Ovary (tissue), 3 donors: ENCODE data around the gene WWOX.

ENCODE experiments used
- EP300 ChIP-seq: sonication (generic); formaldehyde crosslinking; IDR thresholded peaks from one replicate; pipeline ENCODE4 v1.6.1; 2017; ENCODE audit warnings: antibody characterized with exemption
- POLR2A ChIP-seq: fragments of 450-650 bp; IDR thresholded peaks from one replicate; pipeline ENCODE4 v1.6.1; 2017; ENCODE audit warnings: antibody characterized with exemption, mild to moderate bottlenecking, moderate library complexity
- TF ChIP-seq, protein P1 (sequence below), 3 donors: fragments of 450-650 bp in 2 of 3; fragments of 200-600 bp in 1 of 3; IDR thresholded peaks; one replicate each; pipeline versions ENCODE4 v1.5.1 to v1.8.0; 2016 to 2022; ENCODE audit warnings: antibody characterized with exemption in 3 of 3, mild to moderate bottlenecking in 1 of 3
- donor health status: DM: no; HTN: no; CAD: no.

DNA sequence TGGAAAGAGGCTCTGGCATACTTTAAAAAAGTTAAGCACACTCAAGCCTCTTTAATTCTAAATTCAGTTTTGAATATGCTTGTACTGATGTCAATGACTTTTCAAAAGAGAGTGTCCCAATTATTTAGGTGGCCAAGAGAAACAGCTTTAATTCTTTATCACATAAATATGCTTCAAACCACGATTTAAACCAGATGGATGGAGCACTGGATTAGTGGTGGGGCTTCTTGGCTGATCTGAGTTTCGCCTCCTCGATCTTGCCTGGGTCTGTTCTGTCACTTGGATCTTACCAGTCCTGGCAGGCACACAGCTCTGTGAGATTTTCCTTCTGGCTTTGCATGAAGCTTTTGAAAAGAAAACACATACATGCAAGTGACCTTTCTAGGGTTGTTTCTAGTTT is 1033.2 kb downstream of the WWOX start:
- TF ChIP-seq, protein P1, sequence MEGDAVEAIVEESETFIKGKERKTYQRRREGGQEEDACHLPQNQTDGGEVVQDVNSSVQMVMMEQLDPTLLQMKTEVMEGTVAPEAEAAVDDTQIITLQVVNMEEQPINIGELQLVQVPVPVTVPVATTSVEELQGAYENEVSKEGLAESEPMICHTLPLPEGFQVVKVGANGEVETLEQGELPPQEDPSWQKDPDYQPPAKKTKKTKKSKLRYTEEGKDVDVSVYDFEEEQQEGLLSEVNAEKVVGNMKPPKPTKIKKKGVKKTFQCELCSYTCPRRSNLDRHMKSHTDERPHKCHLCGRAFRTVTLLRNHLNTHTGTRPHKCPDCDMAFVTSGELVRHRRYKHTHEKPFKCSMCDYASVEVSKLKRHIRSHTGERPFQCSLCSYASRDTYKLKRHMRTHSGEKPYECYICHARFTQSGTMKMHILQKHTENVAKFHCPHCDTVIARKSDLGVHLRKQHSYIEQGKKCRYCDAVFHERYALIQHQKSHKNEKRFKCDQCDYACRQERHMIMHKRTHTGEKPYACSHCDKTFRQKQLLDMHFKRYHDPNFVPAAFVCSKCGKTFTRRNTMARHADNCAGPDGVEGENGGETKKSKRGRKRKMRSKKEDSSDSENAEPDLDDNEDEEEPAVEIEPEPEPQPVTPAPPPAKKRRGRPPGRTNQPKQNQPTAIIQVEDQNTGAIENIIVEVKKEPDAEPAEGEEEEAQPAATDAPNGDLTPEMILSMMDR (IDR thresholded peaks at IDR 0.05): no peak
- TF ChIP-seq POLR2A (no peak), EP300 (no peak)
